Mucosa of descending colon (tissue), 3 donors: Measurements from ENCODE around the gene EIF4G3. TPM values are rescaled to one million over a fixed set of nuclear protein-coding genes. Genes with fewer than 3 reads are reported as not detected.
"Not testable (repeated sequence)": the region's sequence is repeated elsewhere in the genome, so short reads cannot be mapped to it uniquely, and the experiment has no call there.

Source experiments
- ATAC-seq: fragments of 200-7000 bp; cut with Tn5 transposase; one replicate; pipeline ENCODE4 v1.9.1; 2020; ENCODE audit warnings: mild to moderate bottlenecking, moderate library complexity
- DNase-seq, 3 donors: peaks; one replicate each; pipeline ENCODE4 v3.0.0-alpha.2; 2020
- H3K36me3 ChIP-seq: fragments of 200-600 bp; one replicate; pipeline ENCODE4 v1.8.0; 2021; ENCODE audit warnings: low read depth, mild to moderate bottlenecking
- H3K4me1 ChIP-seq: fragments of 200-600 bp; one replicate; pipeline ENCODE4 v1.8.0; 2021; ENCODE audit warnings: low read depth, mild to moderate bottlenecking
- H3K4me3 ChIP-seq: fragments of 200-600 bp; one replicate; pipeline ENCODE4 v1.8.0; 2021; ENCODE audit warnings: mild to moderate bottlenecking
- H3K9me3 ChIP-seq: fragments of 200-600 bp; one replicate; pipeline ENCODE4 v1.8.0; 2021; ENCODE audit warnings: mild to moderate bottlenecking
- CTCF ChIP-seq: fragments of 200-600 bp; IDR thresholded peaks from one replicate; pipeline ENCODE4 v1.8.0; 2022; ENCODE audit warnings: antibody characterized with exemption, mild to moderate bottlenecking
- intact Hi-C, 2 donors: fragments of 100-400 bp; cut with DNase I in 1 of 2; cut with micrococcal nuclease in 1 of 2; formaldehyde crosslinking; loops; one replicate each; pipeline versions ENCODE4 v1.11.0 to v1.11.1; 2022; cut with DNase I, micrococcal nuclease
- total RNA-seq, 3 donors: library from RNA; stranded (reverse); fragmentation: NEBNext Ultra II Directional in 2 of 3; extraction: Animal tissue kit (Norgen Biotek cat#: 25700) in 2 of 3; gene quantifications; one replicate each; pipeline versions ENCODE4 v1.2.1 to v1.2.4, GENCODE V29; 2021 to 2023
- donor health status: DM: no; HTN: no; CAD: no; lungs with moderate emphysema.
- donor health status: DM: no; HTN: no; CAD: no.
- donor health status: DM: no; HTN: yes; CAD: no.

EIF4G3 gene
- total RNA-seq, 3 donors from 2014 or later: 59.5 to 106 (median 90.8) TPM

- H3K4me1 ChIP-seq: no peaks in the 10 kb centered on the region
- no peaks in the 10 kb centered on the region for H3K36me3 ChIP-seq
- ATAC-seq (no peak), DNase-seq (no peak)
- no peaks in the 10 kb centered on the region for H3K9me3 ChIP-seq
- H3K4me3 ChIP-seq: no peak overlapping the region
- intact Hi-C loops: no loop called here
- no peak for TF ChIP-seq CTCF
These were observed 33.6 kb downstream of the EIF4G3 start for GRCh38 chr1:21143138-21143537.

GRCh38 chr1:21141030-21141429, 35.7 kb downstream of the EIF4G3 start:
- no peak for TF ChIP-seq CTCF
- H3K9me3 ChIP-seq: no peaks in the 10 kb centered on the region
- no peak overlapping the region for H3K4me3 ChIP-seq
- intact Hi-C loops: no loop called here
- no peaks in the 10 kb centered on the region for H3K4me1 ChIP-seq
- DNase-seq (no peak), ATAC-seq (no peak)
- no peaks in the 10 kb centered on the region for H3K36me3 ChIP-seq

- Histone ChIP-seq H3K4me3 (no peak overlapping the region), H3K4me1 (no peaks in the 10 kb centered on the region), H3K9me3 (no peaks in the 10 kb centered on the region), H3K36me3 (no peaks in the 10 kb centered on the region)
- ATAC-seq: no peak
- no peak for TF ChIP-seq CTCF
- intact Hi-C loops: no loop called here
- peak in 1 of 3 donors; percentile 19 for DNase-seq
These were observed 37.1 kb downstream of the EIF4G3 start for GRCh38 chr1:21139601-21140000.

- H3K4me3 ChIP-seq, ATAC-seq, H3K9me3 ChIP-seq, H3K4me1 ChIP-seq, H3K36me3 ChIP-seq, intact Hi-C loops, DNase-seq: not testable (repeated sequence)
These were observed 40.4 kb downstream of the EIF4G3 start for GRCh38 chr1:21136344-21136743.

GRCh38 chr1:21131200-21131599, 45.5 kb downstream of the EIF4G3 start:
- Histone ChIP-seq H3K4me1 (no peaks in the 10 kb centered on the region), H3K4me3 (no peak overlapping the region), H3K9me3 (no peaks in the 10 kb centered on the region), H3K36me3 (no peaks in the 10 kb centered on the region)
- no peak for ATAC-seq
- no peak for TF ChIP-seq CTCF
- intact Hi-C loops: no loop called here
- DNase-seq: no peak

- Histone ChIP-seq H3K36me3 (no peaks in the 10 kb centered on the region), H3K4me3 (no peak overlapping the region), H3K9me3 (no peaks in the 10 kb centered on the region), H3K4me1 (peaks cover 2% of the 10 kb centered on the region)
- intact Hi-C loops: no loop called here
- ATAC-seq (no peak), DNase-seq (no peak)
- no peak for TF ChIP-seq CTCF
These were observed 47.3 kb downstream of the EIF4G3 start for GRCh38 chr1:21129407-21129806.
